ENCODE results near the gene HES1.

HES1 gene

DNA sequence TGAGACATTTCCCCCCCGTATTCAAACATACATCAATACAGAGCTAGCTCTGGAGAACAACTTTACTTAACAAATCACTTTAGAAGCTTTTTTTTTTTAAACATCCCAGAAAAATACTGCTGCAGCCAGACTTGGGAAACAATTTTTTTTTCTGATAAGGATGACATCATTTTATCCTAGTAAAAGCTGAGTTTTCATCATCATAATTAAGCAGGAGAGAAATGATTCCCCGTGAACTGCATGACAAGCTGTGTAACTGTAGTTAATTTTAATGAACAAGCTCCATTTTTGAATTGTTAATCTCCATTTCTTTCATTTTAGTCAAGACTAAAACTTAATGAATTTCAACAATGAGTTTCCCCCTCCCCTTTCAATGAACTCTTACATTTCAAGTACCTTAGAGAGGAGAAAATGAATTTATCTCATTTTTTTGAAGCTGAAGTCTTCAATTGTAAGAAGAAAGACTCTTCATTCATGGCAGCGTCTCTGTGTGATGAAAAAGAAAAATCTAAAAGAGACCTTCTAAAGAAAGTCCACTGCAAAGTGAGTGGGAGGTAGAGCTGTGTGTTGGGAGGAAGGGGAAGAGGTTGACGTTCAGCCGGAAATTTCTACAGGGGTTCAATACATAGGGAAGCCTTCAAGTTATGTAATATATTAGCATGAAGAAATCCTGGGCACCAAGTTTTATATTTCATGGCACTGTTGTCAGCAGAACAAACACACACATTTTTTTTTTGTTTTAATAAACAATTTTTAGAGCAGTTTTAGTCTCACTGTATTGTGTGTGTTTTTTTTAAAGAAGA is 31.7 kb downstream of the HES1 start:
- no peak for DNase-seq (ENCODE audit: low spot score)

DNA sequence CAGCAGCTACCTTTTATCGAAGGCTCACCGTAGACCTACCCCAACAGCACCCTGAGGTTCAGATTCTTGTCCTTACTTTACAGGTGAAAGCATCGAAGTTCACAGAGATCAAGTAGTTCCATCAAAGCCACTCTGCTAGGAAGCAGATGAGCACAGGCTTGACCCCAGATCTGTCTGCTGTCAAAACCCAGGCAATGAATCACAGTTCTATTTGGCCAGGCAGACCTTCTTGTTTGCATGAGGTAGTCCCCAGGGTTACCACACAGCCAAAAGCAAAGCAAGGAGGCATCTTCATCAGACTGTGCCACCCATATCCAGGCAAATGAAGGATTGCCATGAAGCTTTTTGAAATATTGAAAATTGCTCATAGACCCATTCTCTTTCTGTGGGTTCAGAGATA is 33.0 kb downstream of the HES1 start:
- DNase-seq (ENCODE audit: low spot score), result no peak

DNA sequence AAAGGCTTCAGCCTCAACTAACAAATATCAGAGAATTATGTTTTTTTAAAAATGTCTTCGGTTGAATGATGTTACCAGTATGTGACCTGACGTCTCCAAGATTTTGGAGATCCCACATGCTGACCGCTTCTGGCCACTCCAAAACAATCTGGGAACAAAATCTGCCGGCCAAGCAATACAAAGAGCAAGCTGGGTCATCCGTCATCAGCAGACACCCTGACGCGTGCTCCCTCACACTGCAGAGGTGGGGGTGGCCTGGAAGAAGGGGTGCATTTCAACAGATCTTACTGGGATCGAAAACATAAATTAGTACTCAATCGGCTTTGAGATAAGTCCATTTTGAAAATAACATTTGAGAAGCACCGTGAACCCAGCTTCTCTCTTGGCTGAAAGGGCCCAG is 33.6 kb downstream of the HES1 start:
- DNase-seq (ENCODE audit: low spot score), result no peak

DNA sequence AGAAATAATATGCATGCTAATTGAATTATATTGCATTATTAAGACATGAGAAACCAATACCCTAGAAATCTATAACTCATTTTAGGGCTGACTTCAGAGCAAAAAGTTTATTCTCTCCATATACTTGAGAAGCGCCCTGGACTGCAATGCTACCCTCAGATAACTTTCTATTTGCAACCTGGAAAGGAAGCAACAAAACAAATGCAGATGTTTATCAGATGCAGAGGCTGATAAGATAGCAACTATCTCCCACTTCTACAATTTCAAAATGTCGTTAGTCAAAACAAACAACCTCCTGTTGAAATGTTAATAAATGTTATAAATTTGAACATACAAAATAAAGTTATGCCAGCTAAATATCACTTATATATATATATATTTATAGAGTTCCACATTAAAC is 34.8 kb downstream of the HES1 start:
- DNase-seq (ENCODE audit: low spot score), result no peak

DNA sequence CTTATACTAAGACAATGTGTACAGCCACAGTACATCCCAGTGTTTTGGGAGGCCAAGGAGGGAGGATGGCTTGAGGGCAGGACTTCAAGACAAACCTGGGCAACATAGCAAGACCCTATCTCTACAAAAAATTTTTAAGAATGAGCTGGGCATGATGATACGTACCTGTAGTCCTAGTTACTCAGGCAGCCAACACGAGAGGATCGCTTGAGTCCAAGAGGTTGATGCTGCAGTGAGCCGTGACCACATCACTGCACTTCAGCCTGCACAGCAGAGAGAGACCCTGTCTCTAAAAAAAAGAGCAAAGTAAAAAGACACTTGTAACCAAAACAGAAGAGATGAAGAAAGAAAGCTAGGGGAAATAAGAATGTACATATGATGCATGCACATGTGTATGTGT is 38.5 kb downstream of the HES1 start:
- no peak for DNase-seq (ENCODE audit: low spot score)

DNA sequence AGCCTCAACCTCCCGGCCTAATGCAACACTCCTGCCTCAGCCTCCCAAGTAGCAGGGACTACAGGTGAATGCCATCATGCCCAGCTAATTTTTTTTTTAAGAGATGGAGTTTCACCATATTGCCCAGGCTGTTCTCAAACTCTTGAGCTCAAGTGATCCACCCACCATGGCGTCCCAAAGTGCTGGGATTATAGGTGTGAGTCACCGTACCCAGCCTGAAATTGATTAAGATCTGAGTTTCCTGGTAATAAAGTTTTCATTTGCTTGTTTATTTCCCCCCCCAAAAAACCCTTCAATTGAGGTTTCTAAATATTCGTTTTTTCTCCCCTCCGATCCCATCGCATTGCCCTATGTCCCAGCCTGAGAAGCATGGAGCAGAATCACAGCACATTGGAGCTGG is 39.0 kb downstream of the HES1 start:
- DNase-seq (ENCODE audit: low spot score), result no peak

DNA sequence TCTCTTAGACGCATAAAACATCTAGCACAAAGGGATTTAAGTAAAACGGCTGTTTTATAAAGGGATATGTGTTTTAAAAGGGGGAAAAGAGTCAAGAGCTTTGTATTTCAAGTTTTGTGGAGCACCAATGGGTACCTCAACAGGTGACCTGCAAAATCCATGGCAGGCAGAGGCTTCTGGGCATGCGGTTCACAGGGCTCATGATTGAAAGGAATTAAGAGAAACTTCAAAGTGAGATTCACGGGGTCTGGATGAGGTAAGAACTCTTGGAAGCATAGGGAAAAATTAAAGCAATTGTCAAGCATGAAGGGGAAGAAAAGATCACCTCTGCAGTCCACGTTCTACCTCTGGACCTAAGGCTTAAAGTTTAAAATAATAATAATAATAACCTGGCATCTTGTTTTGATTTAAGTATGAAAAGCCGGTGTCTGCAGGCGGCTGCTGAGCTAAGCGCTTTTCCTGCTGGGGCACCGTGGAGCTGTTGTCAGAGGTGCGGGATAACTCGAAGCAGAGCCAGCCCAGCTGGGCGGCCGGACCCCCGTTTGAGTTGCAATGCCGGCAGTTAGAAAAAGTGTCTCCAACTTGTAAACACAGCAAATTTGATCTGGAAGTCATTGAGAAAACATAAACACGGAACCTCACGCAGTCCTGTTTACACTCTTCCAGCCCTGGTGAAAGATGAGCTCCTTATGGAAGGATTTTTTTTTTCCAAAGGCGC is 40.5 kb downstream of the HES1 start:
- DNase-seq (ENCODE audit: low spot score), result no peak

DNA sequence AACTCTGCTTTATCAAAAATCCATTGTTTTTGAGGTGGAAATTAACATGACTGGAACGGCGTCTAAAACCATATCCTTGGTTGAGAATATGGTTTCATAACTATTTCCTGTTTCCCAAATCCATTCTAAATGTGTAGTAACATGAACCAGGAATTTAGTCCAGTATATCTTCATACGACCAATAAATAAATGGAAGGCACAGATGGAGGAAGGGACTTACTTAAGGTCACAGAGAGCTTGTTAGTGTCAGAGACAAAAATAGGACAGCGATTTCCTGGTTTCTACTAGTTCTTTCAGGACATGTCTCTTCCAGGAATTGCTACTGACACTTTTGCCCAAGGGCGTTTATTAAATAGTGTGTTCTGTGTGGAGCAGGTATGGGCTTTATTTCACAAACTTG is 41.2 kb downstream of the HES1 start:
- no peak for DNase-seq (ENCODE audit: low spot score)

DNA sequence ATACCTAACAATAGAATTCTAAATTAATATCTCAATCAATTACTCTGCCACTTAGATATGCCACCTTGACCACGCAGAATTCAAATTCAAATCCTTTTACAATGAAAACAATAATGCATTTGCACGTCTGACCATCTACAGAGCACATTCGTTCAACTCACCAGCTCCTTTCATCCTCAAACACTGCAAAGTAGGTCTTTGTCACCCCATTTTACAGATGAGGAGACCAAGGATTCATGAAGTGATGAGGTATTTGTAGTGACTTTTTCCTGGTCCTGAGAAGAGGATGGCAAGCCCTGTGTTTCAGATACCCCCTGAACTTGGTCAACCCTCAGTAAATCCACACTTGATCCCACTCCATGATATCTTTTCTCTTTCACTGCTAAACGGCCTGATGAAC is 42.2 kb downstream of the HES1 start:
- DNase-seq (ENCODE audit: low spot score), result no peak

DNA sequence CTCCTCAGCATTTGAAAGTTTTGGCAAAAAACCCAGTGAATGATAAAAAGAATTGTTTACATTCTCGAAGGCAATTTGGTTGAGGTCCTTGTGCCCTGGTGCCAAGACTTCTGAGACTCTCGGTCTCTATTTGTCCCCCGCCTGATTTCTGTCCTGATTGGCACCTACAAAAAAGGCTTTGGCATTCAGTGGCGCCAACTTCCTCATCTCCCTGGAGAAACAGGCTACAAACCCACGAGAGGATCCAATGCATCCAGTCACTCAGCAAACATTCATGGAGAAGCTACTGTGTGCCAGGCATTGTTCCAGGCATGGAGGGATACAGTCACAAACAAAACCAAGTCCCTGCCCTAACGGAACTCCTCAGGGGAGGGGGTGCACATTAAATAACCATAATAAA is 42.7 kb downstream of the HES1 start:
- DNase-seq (ENCODE audit: low spot score), result no peak

DNA sequence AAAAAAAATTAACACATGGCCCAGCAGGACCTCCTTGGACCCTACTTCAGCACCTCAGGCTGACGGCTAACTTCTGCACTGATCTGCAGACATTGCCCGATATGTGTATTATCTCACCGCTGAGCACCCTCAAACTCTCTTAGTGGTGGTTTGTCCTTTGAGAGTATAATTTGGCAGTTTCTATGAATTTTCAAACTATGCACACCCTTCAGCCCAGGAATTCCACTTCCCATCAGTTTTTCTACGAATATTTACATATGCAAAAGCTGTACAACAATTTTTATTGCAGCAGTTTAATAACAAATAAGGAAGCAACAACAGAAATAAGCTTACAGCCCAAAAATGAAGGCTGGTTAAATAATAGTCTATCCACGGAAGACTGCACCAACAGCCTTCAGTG is 44.6 kb downstream of the HES1 start:
- DNase-seq (ENCODE audit: low spot score), result no peak

DNA sequence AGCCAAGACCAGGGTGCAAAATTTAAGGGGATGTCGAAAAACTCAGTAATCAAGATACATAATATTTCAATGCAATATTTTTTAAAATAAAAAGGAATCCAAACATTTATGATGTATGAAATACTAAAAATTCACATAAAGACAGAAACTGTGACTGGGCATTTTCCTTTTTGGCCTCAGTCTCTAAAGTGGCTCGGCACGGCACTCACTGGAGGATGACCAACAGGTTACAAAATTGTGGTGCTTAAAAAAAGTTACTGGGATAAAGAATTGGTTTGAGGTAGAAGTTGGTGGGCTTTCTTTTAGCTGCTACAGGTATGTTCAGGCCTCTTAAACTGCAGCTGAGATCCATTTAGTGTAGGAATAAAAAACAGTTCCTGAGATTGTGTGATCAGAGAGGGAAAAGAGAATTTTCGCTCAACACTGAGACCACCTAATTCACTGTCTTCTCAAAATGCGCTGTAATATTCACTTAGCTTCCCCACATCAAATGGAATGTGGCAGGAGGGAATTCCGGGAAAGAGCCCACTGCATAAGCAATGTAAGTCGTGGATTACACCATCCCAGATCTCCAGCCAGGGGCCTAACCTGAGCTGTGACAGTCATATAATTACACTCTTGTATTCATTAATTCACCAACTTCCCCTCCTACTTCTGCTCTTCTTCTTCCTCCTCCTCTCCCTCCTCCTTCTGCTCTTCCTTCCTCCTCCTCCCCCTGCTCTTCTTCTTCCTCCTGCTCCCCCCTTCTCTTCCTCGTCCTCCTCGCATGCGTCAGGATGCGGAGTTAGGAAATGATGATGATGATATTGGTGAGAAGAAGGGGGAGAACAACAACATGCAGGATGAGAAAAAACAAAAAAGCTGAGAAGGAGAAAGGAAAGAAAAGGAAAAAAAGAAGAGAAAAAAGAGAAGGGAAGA is 45.9 kb downstream of the HES1 start:
- no peak for DNase-seq (ENCODE audit: low spot score)

DNA sequence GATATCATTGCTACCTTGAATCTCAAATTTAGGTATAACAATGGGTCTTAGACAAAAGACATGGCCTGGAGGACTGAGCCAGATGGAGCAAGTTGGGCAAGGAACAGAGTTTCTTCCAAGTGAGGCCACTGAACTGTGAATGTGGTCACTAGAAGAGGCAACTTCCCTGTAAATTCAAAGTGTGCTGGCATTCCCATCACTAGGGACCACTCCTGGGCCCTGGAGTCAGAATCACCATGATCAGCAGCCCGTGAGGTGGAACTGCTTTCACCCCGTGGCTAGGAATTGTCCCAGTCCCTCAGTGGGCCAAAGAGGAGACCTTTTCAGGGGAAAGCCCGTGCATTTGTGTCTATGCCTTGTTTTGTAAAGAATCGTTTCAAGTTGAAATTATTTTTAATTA is 47.3 kb downstream of the HES1 start:
- no peak for DNase-seq (ENCODE audit: low spot score)

DNA sequence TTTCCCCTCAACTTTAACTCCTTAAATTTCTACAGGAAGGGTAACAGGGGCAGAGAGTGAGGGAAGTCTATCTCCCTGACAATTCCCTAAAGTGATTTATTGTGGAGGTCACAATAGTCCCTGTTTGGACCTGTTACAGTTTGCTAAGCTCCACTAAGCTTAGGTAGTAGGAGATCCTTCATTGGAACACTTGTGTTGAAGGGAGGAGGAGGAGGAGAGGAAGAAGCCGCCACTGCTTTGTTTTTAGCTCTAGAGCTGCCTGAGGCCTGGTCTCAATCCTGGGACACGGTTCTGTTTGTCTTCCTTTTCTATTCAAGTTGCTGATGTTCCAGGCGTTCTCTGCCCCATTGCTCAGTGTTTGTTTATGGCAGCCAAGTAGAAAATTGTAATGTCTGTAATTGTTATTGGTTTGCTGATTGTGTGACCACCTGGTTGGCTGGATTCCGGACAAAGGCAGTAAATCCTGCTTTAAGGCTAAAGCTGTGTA is 48.4 kb downstream of the HES1 start:
- no peak for DNase-seq (ENCODE audit: low spot score)

DNA sequence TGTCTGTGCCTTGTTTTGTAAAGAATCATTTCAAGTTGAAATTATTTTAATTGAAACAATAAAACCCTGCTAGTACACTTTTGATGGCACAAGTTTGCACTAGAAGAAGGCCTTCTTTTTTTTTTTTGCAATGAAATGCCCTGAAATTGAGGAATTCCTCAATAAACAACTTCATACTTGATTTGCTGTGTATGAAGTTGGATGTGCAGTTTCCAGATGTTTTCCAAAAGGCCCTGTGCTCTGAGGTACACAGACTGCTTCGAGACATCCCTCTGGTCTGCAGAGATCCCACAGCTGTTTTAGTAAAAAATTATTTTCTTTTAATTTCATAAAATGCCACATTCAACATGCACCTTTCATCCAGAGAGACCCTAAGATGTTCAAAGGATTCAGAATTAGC is 48.9 kb downstream of the HES1 start:
- DNase-seq (ENCODE audit: low spot score), result no peak

DNA sequence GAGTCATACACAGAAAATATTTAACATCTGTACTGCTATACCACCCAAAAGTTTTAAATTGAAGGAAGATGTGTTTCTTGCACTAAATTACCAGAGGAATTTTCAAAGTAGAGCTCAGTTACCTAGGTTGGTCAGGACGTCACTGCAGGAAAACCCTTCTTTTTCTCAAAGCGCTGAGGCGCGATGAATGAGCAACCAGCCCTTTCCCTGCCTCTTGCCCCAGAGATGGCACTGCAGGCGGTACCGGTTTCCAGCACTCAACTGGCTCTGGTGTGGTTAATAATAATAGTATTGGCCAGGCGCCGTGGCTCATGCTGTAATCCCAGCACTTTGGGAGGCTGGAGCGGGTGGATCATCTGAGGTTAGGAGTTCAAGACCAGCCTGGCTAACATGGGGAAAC is 49.3 kb downstream of the HES1 start:
- no peak for DNase-seq (ENCODE audit: low spot score)

DNA sequence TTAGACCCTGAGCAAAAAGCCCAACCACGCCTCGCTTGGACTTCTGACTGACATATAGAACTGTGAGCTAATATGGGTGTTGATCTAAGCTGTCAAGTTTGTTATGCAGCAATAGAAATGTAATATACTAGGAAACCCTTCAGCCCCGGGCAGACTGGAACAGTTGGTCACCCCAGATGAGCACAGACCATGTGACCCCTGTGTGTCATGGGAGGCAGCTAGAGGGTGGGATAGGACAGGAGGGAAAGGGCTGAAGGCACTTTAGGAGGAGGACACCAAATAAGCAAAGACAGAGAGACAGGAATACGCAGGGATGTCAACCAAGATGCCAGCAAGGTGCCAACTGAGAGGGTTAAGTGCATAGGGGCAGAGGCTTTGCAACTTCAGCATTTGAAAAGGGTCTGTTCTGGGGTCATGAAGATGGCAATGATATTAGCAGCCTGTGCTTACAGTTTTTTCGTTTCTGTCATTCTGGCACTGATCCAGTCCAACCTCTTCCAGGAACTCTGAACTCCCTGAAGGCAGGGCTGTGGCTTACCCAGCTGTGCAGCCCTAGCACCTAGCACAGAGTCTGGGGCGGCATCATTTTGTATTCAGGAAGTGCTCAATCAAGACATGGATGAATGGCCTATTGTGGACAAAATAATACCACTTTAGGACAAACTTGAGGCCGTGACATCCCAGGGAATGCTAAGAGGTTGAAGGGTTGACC is 51.4 kb downstream of the HES1 start:
- no peak for DNase-seq (ENCODE audit: low spot score)
